GM12864 (cell line): Measurements from ENCODE around the gene DCDC2C.

Source experiments
- DNase-seq: peaks from one replicate; pipeline ENCODE4 v3.0.0-alpha.2; 2011; ENCODE audit warnings: low read depth
- H3K4me3 ChIP-seq: 2 replicates; pipeline ENCODE4 v1.5.1; 2011; ENCODE audit warnings: mild to moderate bottlenecking, low read depth, low read length, control low read depth
- CTCF ChIP-seq: IDR thresholded peaks from 2 replicates; pipeline ENCODE4 v1.5.1; 2011; ENCODE audit warnings: low read depth, mild to moderate bottlenecking, moderate library complexity, low read length, control low read depth, inconsistent platforms; ENCODE audit errors: missing control alignments

The DCDC2C gene, protein sequence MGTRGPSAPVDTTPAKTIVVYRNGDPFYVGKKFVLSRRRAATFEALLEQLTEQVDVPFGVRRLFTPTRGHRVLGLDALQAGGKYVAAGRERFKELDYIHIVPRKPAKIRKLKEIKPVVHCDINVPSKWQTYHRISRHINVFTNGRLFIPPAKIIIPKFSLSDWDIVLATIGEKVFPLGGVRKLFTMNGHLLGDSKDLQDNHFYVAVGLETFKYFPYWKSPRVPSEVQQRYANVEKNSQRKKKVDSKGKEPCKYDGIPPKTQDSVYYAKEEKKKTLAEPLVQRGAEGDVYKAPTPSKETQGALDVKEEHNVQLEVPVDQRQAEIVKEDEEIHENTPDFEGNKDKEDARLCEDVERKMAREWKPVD

DNA sequence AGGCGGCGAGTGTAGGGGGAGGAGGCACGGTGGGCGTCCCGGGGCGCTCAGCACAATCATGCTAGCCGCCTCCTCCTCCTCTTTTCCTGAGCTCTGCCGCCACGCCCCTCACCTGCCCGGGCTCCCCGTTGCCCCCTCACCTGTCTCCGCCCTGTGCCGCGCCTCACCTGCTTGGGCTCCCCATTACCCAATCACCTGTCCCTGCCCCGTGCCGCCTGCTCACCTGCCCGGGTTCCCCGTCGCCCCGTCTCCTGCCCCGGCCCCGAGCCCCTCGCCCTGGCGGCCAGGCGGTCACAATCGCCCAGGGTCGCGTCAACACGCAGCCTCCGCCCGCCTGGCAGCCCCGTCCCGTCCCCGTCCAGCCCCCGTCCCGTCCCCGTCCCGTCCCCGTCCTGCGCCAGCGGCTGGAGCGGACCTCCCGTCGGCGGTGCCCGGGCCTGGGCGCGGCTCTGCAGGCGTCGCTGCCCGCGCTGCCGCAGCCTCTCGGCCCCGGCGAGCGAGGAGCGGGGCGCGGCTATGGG, at the start of gene DCDC2C:
Gene DCDC2C (plus strand): TSS at position 340 of the 521 bp plus-strand sequence. CDS start 177 bp downstream, at position 517.
- no peak for DNase-seq
- no peak for TF ChIP-seq CTCF
- no peak within 1 kb of the TSS for H3K4me3 ChIP-seq

GRCh38 chr2:3654011-3654410, 49.4 kb upstream of the DCDC2C start:
- H3K4me3 ChIP-seq: no peak overlapping the region
- TF ChIP-seq CTCF: no peak
- DNase-seq: no peak

DNA sequence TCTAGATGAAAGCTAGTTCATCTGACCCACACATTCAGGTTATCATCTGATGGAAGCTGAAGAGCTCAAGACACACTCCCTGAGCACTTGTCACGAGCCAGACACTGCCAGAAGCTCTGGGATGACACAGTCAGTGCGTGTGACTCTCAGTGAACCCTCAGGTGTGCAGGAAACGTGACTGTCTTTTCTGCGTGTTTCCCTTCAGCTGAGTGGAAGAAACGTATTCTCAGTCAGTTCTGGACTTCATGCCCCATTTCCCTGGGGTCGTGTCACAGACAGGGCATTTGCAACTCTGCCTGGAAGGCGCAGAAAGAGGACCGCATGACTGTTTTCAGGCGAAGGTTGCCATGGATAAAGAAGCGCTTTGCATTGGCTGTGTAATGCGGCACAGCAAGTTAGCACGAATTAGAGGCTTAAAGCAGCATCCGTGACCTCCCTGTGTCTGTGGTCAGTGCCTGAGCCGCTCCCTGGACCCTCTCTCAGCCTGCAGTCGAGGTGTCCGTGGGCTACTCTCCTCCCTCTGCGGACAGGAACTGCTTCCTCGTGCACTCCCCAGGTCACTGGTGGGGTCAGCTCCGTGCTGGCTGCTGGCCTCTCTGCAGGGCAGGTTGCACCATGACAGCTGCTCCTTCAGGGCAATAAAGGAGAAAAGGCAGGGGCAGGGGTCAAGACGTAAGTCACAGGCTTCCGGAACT, 48.7 kb upstream of the DCDC2C start:
- DNase-seq: no peak
- TF ChIP-seq CTCF: no peak
- H3K4me3 ChIP-seq: no peak overlapping the region

DNA sequence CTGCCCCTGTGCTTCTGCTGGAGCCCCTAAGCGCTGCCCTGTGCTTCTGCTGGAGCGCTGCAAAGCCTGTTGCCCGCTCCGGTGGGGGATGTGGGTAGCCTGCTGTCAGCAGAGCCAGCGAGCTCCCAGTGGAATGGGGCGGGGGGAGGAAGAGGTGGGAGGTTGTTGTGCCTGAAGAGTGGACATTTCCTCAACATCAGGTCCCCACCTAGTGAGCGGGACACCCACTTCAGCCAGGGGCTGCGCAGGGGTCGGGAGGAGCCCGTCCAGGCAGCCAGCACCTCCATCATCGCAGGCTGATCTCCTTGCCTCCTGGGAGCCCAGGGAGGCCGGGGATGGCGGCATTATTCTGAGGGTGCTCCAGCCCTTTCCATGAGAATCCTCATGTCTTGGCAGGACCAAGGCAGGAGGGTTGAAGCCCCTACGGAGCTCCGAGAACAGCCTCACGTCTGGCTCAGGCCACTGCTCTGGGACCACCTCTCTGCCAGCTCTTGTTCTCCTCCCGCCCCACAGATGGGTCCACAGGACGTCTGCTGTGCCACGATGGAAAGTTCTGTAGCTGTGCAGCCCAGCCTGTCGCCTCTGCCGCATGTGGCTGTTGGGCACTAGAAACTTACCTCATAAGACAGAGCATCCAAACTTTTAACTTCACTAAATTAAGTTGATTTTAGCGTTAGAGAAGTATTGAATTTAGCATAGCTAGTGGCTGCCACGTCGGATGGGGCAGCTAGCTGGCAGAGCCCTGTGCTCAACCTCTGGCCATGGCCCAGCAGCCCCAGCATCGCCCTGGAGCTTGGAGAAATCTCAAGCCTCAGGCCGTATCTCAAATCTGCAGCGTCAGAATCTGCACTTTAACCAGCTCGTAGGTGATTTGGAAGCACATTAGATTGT, 47.3 kb upstream of the DCDC2C start:
- H3K4me3 ChIP-seq: no peak overlapping the region
- TF ChIP-seq CTCF: no peak
- DNase-seq: no peak

- DNase-seq: no peak
- no peak overlapping the region for H3K4me3 ChIP-seq
Measured at GRCh38 chr2:3656762-3657721, 46.3 kb upstream of the DCDC2C start.

More at GRCh38 chr2:3656762-3657721, 46.3 kb upstream of the DCDC2C start:
- TF ChIP-seq CTCF: no peak
